Urothelium cell line (cell line): ENCODE data around the gene FAM236D.
"Not testable (repeated sequence)": the region's sequence is repeated elsewhere in the genome, so short reads cannot be mapped to it uniquely, and the experiment has no call there.

Source experiments
- DNase-seq: peaks from one replicate; pipeline ENCODE4 v3.0.0; 2011; ENCODE audit warnings: low spot score, mixed read lengths
- FAIRE-seq: peaks from 2 replicates; lab custom pipeline; 2011; peaks lifted over from hg19 to GRCh38; lab: Jason Lieb, UNC

Gene FAM236D

GRCh38 chrX:72808110-72808509 lies at the start of gene FAM236D:
Gene FAM236D, minus strand, starts transcription at chrX:72808210. Its CDS starts 100 bp downstream, at chrX:72808110.
- not testable (repeated sequence) for FAIRE-seq

GRCh38 chrX:72837532-72837931 lies 29.5 kb upstream of the FAM236D start:
- not testable (repeated sequence) for FAIRE-seq, DNase-seq

More at GRCh38 chrX:72808110-72808509, at the start of gene FAM236D:
- DNase-seq, result not testable (repeated sequence)

GRCh38 chrX:72830701-72831100 lies 22.7 kb upstream of the FAM236D start:
- not testable (repeated sequence) for DNase-seq, FAIRE-seq

GRCh38 chrX:72790390-72790789 lies 17.6 kb downstream of the FAM236D start:
- not testable (repeated sequence) for DNase-seq

GRCh38 chrX:72788142-72788541 lies 19.9 kb downstream of the FAM236D start:
- DNase-seq, FAIRE-seq: not testable (repeated sequence)

More at GRCh38 chrX:72790390-72790789, 17.6 kb downstream of the FAM236D start:
- not testable (repeated sequence) for FAIRE-seq

GRCh38 chrX:72783964-72784363 lies 24.0 kb downstream of the FAM236D start:
- not testable (repeated sequence) for DNase-seq, FAIRE-seq

- DNase-seq, FAIRE-seq: not testable (repeated sequence)
These were observed 24.6 kb downstream of the FAM236D start for GRCh38 chrX:72783365-72783936.

GRCh38 chrX:72782560-72782959 lies 25.4 kb downstream of the FAM236D start, which contains the start of gene FAM236B:
Gene FAM236B, minus strand, starts transcription at chrX:72782660. Its CDS starts 100 bp downstream, at chrX:72782560.
- not testable (repeated sequence) for FAIRE-seq, DNase-seq

- DNase-seq, FAIRE-seq: not testable (repeated sequence)
These were observed 29.9 kb downstream of the FAM236D start for GRCh38 chrX:72778146-72778545.

GRCh38 chrX:72777467-72777790 lies 30.6 kb downstream of the FAM236D start:
- not testable (repeated sequence) for FAIRE-seq, DNase-seq

- FAIRE-seq, result not testable (repeated sequence)
These were observed 31.1 kb downstream of the FAM236D start, which contains the start of gene DMRTC1B for GRCh38 chrX:72776653-72777466. Gene DMRTC1B, plus strand, starts transcription at chrX:72776890. Its CDS starts 68,246 bp downstream, at chrX:72845136.

GRCh38 chrX:72760454-72760853 lies 47.6 kb downstream of the FAM236D start:
- FAIRE-seq, DNase-seq: not testable (repeated sequence)

More at GRCh38 chrX:72776653-72777466, 31.1 kb downstream of the FAM236D start, which contains the start of gene DMRTC1B:
- not testable (repeated sequence) for DNase-seq
